Measurements from ENCODE around the gene MYO9A.

DNA sequence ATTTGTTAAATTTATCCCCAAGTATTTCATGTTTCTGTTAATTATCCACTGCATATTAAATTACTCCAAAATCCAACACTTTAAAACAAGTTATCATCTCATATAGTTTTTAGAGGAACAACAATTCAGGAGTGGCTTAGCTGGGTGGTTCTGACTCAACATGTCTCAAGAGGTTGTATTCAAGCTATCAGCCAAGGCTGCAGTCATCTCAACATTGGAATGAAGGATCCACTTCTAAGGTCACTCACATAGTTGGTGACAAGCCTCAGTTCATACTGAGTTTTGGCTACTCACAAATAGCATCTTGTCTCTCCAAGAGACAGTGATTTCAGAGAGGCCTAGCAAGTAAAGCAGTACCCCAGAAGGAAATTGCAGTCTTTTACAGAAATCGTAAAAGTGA, 172.9 kb downstream of the MYO9A start:
- TF ChIP-seq, protein P1, sequence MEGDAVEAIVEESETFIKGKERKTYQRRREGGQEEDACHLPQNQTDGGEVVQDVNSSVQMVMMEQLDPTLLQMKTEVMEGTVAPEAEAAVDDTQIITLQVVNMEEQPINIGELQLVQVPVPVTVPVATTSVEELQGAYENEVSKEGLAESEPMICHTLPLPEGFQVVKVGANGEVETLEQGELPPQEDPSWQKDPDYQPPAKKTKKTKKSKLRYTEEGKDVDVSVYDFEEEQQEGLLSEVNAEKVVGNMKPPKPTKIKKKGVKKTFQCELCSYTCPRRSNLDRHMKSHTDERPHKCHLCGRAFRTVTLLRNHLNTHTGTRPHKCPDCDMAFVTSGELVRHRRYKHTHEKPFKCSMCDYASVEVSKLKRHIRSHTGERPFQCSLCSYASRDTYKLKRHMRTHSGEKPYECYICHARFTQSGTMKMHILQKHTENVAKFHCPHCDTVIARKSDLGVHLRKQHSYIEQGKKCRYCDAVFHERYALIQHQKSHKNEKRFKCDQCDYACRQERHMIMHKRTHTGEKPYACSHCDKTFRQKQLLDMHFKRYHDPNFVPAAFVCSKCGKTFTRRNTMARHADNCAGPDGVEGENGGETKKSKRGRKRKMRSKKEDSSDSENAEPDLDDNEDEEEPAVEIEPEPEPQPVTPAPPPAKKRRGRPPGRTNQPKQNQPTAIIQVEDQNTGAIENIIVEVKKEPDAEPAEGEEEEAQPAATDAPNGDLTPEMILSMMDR (IDR thresholded peaks at IDR 0.05), result no peak
- TF ChIP-seq POLR2A (IDR thresholded peaks at IDR 0.05), result no peak

All from breast epithelium (tissue), 3 donors.